GM23338 (cell line): ENCODE measurements around the gene RGP1. TPM values are rescaled to one million over a fixed set of nuclear protein-coding genes. Genes with fewer than 3 reads are reported as not detected.

Experiments
- ATAC-seq: fragments of 200-7000 bp; cut with Tn5 transposase; 3 replicates; pipeline ENCODE4 v1.9.1; 2020
- DNase-seq: peaks from one replicate; pipeline ENCODE4 v3.0.0-alpha.2; 2015; ENCODE audit warnings: low spot score
- H2AFZ ChIP-seq: fragments of 200-600 bp; sonication (generic); 2 replicates; pipeline ENCODE4 v1.8.0; 2016; ENCODE audit warnings: antibody characterized with exemption, mild to moderate bottlenecking, moderate library complexity
- H3F3A ChIP-seq: fragments of 200-600 bp; sonication (generic); replicated peaks from 2 replicates; pipeline ENCODE4 v1.8.0; 2017; ENCODE audit warnings: antibody characterized with exemption, mixed run types, low read depth
- H3K27ac ChIP-seq: fragments of 200-600 bp; sonication (generic); 2 replicates; pipeline ENCODE4 v1.6.1; 2016; ENCODE audit warnings: low read depth
- H3K27me3 ChIP-seq: fragments of 200-600 bp; sonication (generic); 2 replicates; pipeline ENCODE4 v1.8.0; 2016; ENCODE audit warnings: mild to moderate bottlenecking, mixed run types, moderate library complexity; ENCODE audit not compliant: insufficient read depth
- H3K36me3 ChIP-seq: fragments of 200-600 bp; sonication (generic); 2 replicates; pipeline ENCODE4 v1.8.0; 2016; ENCODE audit warnings: mild to moderate bottlenecking; ENCODE audit not compliant: insufficient read depth
- H3K4me1 ChIP-seq: fragments of 200-600 bp; sonication (generic); 2 replicates; pipeline ENCODE4 v1.8.0; 2016; ENCODE audit warnings: mild to moderate bottlenecking, moderate library complexity; ENCODE audit not compliant: insufficient read depth
- H3K4me2 ChIP-seq: fragments of 200-600 bp; sonication (generic); 2 replicates; pipeline ENCODE4 v1.7.1; 2017; ENCODE audit warnings: mixed run types
- H3K4me3 ChIP-seq: fragments of 200-600 bp; sonication (generic); 2 replicates; pipeline ENCODE4 v1.6.1; 2016; ENCODE audit warnings: mixed run types
- H3K79me2 ChIP-seq: fragments of 200-600 bp; sonication (generic); replicated peaks from 2 replicates; pipeline ENCODE4 v1.8.0; 2017; ENCODE audit warnings: mild to moderate bottlenecking; ENCODE audit not compliant: insufficient read depth
- H3K9me2 ChIP-seq: fragments of 200-600 bp; sonication (generic); 2 replicates; pipeline ENCODE4 v1.8.0; 2017; ENCODE audit not compliant: insufficient read depth
- H4K20me1 ChIP-seq: fragments of 200-600 bp; sonication (generic); replicated peaks from 2 replicates; pipeline ENCODE4 v1.8.0; 2017; ENCODE audit warnings: mild to moderate bottlenecking; ENCODE audit not compliant: insufficient read depth
- H3K27ac Mint-ChIP-seq: 2 replicates; pipeline ENCODE4 v1.8.0; 2020; ENCODE audit warnings: inconsistent platforms, mild to moderate bottlenecking, moderate library complexity, mixed read lengths
- H3K27me3 Mint-ChIP-seq: 3 replicates; pipeline ENCODE4 v1.8.0; 2022; ENCODE audit warnings: low read depth, mild to moderate bottlenecking, moderate library complexity, mixed read lengths, inconsistent platforms; ENCODE audit not compliant: insufficient read depth, poor library complexity
- H3K36me3 Mint-ChIP-seq: 3 replicates; pipeline ENCODE4 v1.8.0; 2021; ENCODE audit warnings: low read depth, mild to moderate bottlenecking, inconsistent platforms, moderate library complexity, mixed read lengths
- H3K4me1 Mint-ChIP-seq: 3 replicates; pipeline ENCODE4 v1.8.0; 2020; ENCODE audit warnings: mild to moderate bottlenecking, inconsistent platforms, mixed read lengths
- H3K4me3 Mint-ChIP-seq: 3 replicates; pipeline ENCODE4 v1.8.0; 2021; ENCODE audit warnings: moderate library complexity, mild to moderate bottlenecking, inconsistent platforms, mixed read lengths
- H3K9me3 Mint-ChIP-seq: 3 replicates; pipeline ENCODE4 v1.8.0; 2020; ENCODE audit warnings: moderate library complexity, mild to moderate bottlenecking, inconsistent platforms, mixed read lengths
- CREB1 ChIP-seq: fragments of 250-450 bp; sonication (Bioruptor Pico); IDR thresholded peaks from 2 replicates; pipeline ENCODE4 v1.5.0; 2020; ENCODE audit warnings: low read depth, mild to moderate bottlenecking, moderate library complexity
- CTCF ChIP-seq, 2 experiments: fragments of 200-600 bp in 1 of 2; sonication (generic) in 1 of 2; conservative IDR thresholded peaks; 2 replicates each; pipeline versions ENCODE4 v1.5.1 to v1.6.1; 2016 to 2017; ENCODE audit warnings: antibody characterized with exemption in 2 of 2, low read depth in 2 of 2, mild to moderate bottlenecking in 2 of 2, moderate library complexity in 1 of 2
- ETS1 ChIP-seq: IDR thresholded peaks from 2 replicates; pipeline ENCODE4 v1.6.1; 2016; ENCODE audit warnings: antibody characterized with exemption
- EZH2 ChIP-seq: fragments of 200-600 bp; sonication (generic); IDR thresholded peaks from one replicate; pipeline ENCODE4 v1.8.0; 2017; ENCODE audit warnings: antibody characterized with exemption, mild to moderate bottlenecking, low read depth; ENCODE audit not compliant: unreplicated experiment
- EZH2phosphoT487 ChIP-seq: fragments of 200-600 bp; sonication (generic); IDR thresholded peaks from one replicate; pipeline ENCODE4 v1.8.1; 2018; ENCODE audit warnings: antibody characterized with exemption; ENCODE audit not compliant: unreplicated experiment
- JUNB ChIP-seq: IDR thresholded peaks from one replicate; pipeline ENCODE4 v1.6.1; 2016; ENCODE audit warnings: antibody characterized with exemption; ENCODE audit not compliant: unreplicated experiment
- NANOG ChIP-seq: IDR thresholded peaks from 2 replicates; pipeline ENCODE4 v1.6.1; 2016; ENCODE audit warnings: antibody characterized with exemption, borderline replicate concordance
- POLR2AphosphoS5 ChIP-seq: IDR thresholded peaks from 2 replicates; pipeline ENCODE4 v1.6.1; 2016; ENCODE audit warnings: antibody characterized with exemption, low read depth
- ZNF114 ChIP-seq: fragments of 250-450 bp; sonication (Bioruptor Pico); IDR thresholded peaks from 2 replicates; pipeline ENCODE4 v1.5.0; 2020; ENCODE audit warnings: mild to moderate bottlenecking, moderate library complexity
- ZNF331 ChIP-seq: fragments of 250-450 bp; sonication (Bioruptor Pico); IDR thresholded peaks from 2 replicates; pipeline ENCODE4 v1.5.0; 2020; ENCODE audit warnings: low read depth, mild to moderate bottlenecking, moderate library complexity
- polyA plus RNA-seq: library from polyadenylated mRNA; unstranded; fragments of >200 nt; fragmentation: Nextera tagmentation; extraction: Ambion mirVana; gene quantifications from 2 replicates; pipeline ENCODE4 v1.2.1, GENCODE V29; 2016
- total RNA-seq: library from RNA; depleted of rRNA; stranded (reverse); fragments of >200 nt; shearing (Covaris generic); gene quantifications from 2 replicates; pipeline ENCODE4 v1.2.3, GENCODE V29; 2014

The RGP1 gene
- total and polyA plus RNA-seq, 2 experiments from 2014 or later, result 2.8 to 16.0 TPM

- Histone ChIP-seq H3K27me3 (no peaks in the 10 kb centered on the region), H3K4me2 (peak overlapping the region; percentile 90), H3K27ac (peak overlapping the region; percentile 95), H4K20me1 (peaks cover 17% of the 10 kb centered on the region), H3K4me1 (peaks cover 38% of the 10 kb centered on the region), H3K4me3 (peak overlapping the region; percentile 91), H3F3A (peaks cover 11% of the 10 kb centered on the region), H3K9me2 (no peaks in the 10 kb centered on the region), H3K36me3 (peaks cover 14% of the 10 kb centered on the region), H3K79me2 (peaks cover 44% of the 10 kb centered on the region), H2AFZ (no peak overlapping the region)
- Mint-ChIP-seq H3K9me3 (no peaks in the 10 kb centered on the region; the same call in 2 of the 3 replicates), H3K27ac (peak overlapping the region; percentile 83), H3K27me3 (peaks cover 8% of the 10 kb centered on the region), H3K4me3 (no peak overlapping the region; the same call in none of the 3 replicates), H3K4me1 (peaks cover 13% of the 10 kb centered on the region), H3K36me3 (peaks cover 21% of the 10 kb centered on the region)
- peak; percentile 58 for DNase-seq
- peak; percentile 0; the same call in 2 of the 3 replicates for ATAC-seq
- TF ChIP-seq CTCF (conservative IDR thresholded peaks at IDR 0.05; ENCODE audit: low read depth in 2 of 2) (no peak), NANOG (no peak), CREB1 (peak; percentile 54), ZNF114 (CRISPR knock-in tag) (no peak)
Measured at GRCh38 chr9:35731415-35732184, 17.5 kb upstream of the RGP1 start.

GRCh38 chr9:35732185-35732799 is 16.8 kb upstream of the RGP1 start, which contains the start of the genes CREB3 and TLN1:
TSS of gene CREB3 (plus strand) at chr9:35732666. CDS start at chr9:35732773, 107 bp downstream.
TSS of gene TLN1 (minus strand) at chr9:35732195. CDS start at chr9:35725694, 6,501 bp downstream.
- H3K4me1 ChIP-seq, result peaks cover 31% of the 10 kb centered on the region
- H3K4me3 Mint-ChIP-seq, result no peak within 1 kb of the TSS; the same call in none of the 3 replicates
- H3K27me3 Mint-ChIP-seq, result peaks cover 8% of the 10 kb centered on the region
- peaks cover 37% of the 10 kb centered on the region for H3K79me2 ChIP-seq
- peak within 1 kb of the TSS; percentile 91 for H3K4me3 ChIP-seq
- H3K4me1 Mint-ChIP-seq, result peaks cover 13% of the 10 kb centered on the region
- ATAC-seq, result peak; percentile 78
- H3K9me3 Mint-ChIP-seq, result no peaks in the 10 kb centered on the region; the same call in 2 of the 3 replicates
- peaks cover 17% of the 10 kb centered on the region for H4K20me1 ChIP-seq
- peak; percentile 98 for DNase-seq
- H2AFZ ChIP-seq, result 0 out of 2 replicates have a peak within 1 kb of the TSS, but pooled peaks have one; percentile 63
- peaks cover 21% of the 10 kb centered on the region for H3K36me3 ChIP-seq
- H3K9me2 ChIP-seq, result no peaks in the 10 kb centered on the region
- peak within 1 kb of the TSS; percentile 89 for H3K27ac Mint-ChIP-seq
- no peaks in the 10 kb centered on the region for H3K27me3 ChIP-seq
- peak within 1 kb of the TSS; percentile 95 for H3K27ac ChIP-seq
- peak within 1 kb of the TSS; percentile 90 for H3K4me2 ChIP-seq
- H3K36me3 Mint-ChIP-seq, result peaks cover 28% of the 10 kb centered on the region
- H3F3A ChIP-seq, result peaks cover 11% of the 10 kb centered on the region
- TF ChIP-seq POLR2AphosphoS5 (peak; percentile 68), JUNB (no peak), ETS1 (peak; percentile 87), ZNF331 (CRISPR knock-in tag) (no peak), ZNF114 (CRISPR knock-in tag) (no peak), CREB1 (peak; percentile 91), CTCF (conservative IDR thresholded peaks at IDR 0.05; ENCODE audit: low read depth in 2 of 2) (peak in 1 of 2 experiments; percentile 40; a peak in 2 of 4 replicates), EZH2 (no peak), EZH2phosphoT487 (no peak)
